Vagina (tissue), 2 donors: ENCODE data around the gene RCAN3. TPM values are rescaled to one million over a fixed set of nuclear protein-coding genes. Genes with fewer than 3 reads are reported as not detected.

ENCODE experiments used
- DNase-seq, 2 donors: peaks; one replicate each; pipeline ENCODE4 v3.0.0-alpha.2; 2017; ENCODE audit errors: extremely low spot score in 2 of 2
- H3K27ac ChIP-seq: fragments of 200-600 bp; sonication (generic); one replicate; pipeline ENCODE4 v1.5.1; 2019
- H3K27me3 ChIP-seq: fragments of 200-600 bp; sonication (generic); one replicate; pipeline ENCODE4 v1.5.1; 2019
- H3K36me3 ChIP-seq, 2 donors: fragments of 200-600 bp; sonication (generic); one replicate each; pipeline ENCODE4 v1.5.1; 2017 to 2019
- H3K4me1 ChIP-seq: fragments of 200-600 bp; sonication (generic); one replicate; pipeline ENCODE4 v1.5.1; 2019
- H3K4me3 ChIP-seq, 2 donors: fragments of 200-600 bp; sonication (generic); 1 replicate in 1 of 2; 2 replicates in 1 of 2; pipeline ENCODE4 v1.5.1; 2016 to 2019
- H3K9me3 ChIP-seq: fragments of 200-600 bp; sonication (generic); one replicate; pipeline ENCODE4 v1.5.1; 2019
- POLR2A ChIP-seq, 2 donors: fragments of 450-650 bp; IDR thresholded peaks; one replicate each; pipeline ENCODE4 v1.6.1; 2017; ENCODE audit warnings: antibody characterized with exemption in 2 of 2, mild to moderate bottlenecking in 2 of 2, moderate library complexity in 2 of 2
- POLR2AphosphoS5 ChIP-seq, 2 donors: sonication (generic); formaldehyde crosslinking; IDR thresholded peaks; one replicate each; pipeline ENCODE4 v1.9.0; 2017; ENCODE audit warnings: antibody characterized with exemption in 2 of 2, mild to moderate bottlenecking in 2 of 2, low read depth in 1 of 2; ENCODE audit not compliant: insufficient read depth in 1 of 2
- intact Hi-C: fragments of 100-400 bp; cut with DNase I; formaldehyde crosslinking; loops from one replicate; pipeline ENCODE4 v1.15.1; 2023
- total RNA-seq: library from RNA; depleted of rRNA; stranded (reverse); fragments of >200 nt; gene quantifications from one replicate; pipeline ENCODE4 v1.2.3, GENCODE V29; 2016
- TF ChIP-seq, protein P1 (sequence below), 3 experiments: fragments of 450-650 bp in 2 of 3; fragments of 200-600 bp in 1 of 3; sonication (generic) in 1 of 3; IDR thresholded peaks; one replicate each; pipeline ENCODE4 v1.5.1; 2017 to 2019; ENCODE audit warnings: antibody characterized with exemption in 3 of 3, mild to moderate bottlenecking in 2 of 3, moderate library complexity in 2 of 3

The RCAN3 gene
- total RNA-seq, 1 donor from 2014 or later = 11.3 TPM

DNA sequence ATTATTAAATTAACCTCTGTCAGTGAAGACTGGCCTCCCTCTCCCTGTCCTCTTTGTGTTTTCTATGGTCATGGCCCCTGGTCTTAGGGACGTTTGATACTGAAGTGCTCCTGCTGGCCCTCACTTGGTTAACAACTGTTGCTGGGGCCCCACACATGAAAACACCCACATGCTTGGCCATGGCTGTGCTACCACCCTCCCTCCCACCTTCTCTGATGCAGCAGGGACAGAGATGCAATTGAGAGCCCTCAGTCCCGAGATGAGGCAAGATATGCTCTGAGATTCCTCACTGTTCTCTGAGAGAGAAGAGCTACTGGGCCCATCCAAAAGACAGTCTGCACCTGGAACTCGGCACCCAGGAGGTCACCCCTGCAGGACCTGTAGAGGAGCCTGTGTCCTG lies 86.6 kb downstream of the RCAN3 start:
- intact Hi-C loops = no loop called here
- Histone ChIP-seq H3K27me3 (no peaks in the 10 kb centered on the region), H3K27ac (no peak overlapping the region), H3K36me3 (no peaks in the 10 kb centered on the region), H3K4me3 (no peak overlapping the region), H3K4me1 (no peaks in the 10 kb centered on the region), H3K9me3 (no peaks in the 10 kb centered on the region)
- no peak for DNase-seq
- TF ChIP-seq, protein P1, sequence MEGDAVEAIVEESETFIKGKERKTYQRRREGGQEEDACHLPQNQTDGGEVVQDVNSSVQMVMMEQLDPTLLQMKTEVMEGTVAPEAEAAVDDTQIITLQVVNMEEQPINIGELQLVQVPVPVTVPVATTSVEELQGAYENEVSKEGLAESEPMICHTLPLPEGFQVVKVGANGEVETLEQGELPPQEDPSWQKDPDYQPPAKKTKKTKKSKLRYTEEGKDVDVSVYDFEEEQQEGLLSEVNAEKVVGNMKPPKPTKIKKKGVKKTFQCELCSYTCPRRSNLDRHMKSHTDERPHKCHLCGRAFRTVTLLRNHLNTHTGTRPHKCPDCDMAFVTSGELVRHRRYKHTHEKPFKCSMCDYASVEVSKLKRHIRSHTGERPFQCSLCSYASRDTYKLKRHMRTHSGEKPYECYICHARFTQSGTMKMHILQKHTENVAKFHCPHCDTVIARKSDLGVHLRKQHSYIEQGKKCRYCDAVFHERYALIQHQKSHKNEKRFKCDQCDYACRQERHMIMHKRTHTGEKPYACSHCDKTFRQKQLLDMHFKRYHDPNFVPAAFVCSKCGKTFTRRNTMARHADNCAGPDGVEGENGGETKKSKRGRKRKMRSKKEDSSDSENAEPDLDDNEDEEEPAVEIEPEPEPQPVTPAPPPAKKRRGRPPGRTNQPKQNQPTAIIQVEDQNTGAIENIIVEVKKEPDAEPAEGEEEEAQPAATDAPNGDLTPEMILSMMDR (IDR thresholded peaks at IDR 0.05) = no peak
- TF ChIP-seq POLR2A (IDR thresholded peaks at IDR 0.05) (no peak), POLR2AphosphoS5 (IDR thresholded peaks at IDR 0.05; ENCODE audit: insufficient read depth in 1 of 2, low read depth in 1 of 2) (no peak)

Other genes with a start within 250 kb of the RCAN3 start
- gene GRHL3, start 183.5 kb upstream of the RCAN3 start, total RNA-seq = 58.7 TPM
- 4.2 TPM for gene STPG1, start 89.1 kb upstream of the RCAN3 start, total RNA-seq
- 21.1 TPM for gene NIPAL3, start 87.0 kb upstream of the RCAN3 start, total RNA-seq
- gene NCMAP, start 53.3 kb downstream of the RCAN3 start, total RNA-seq = 0.25 TPM
- gene SRRM1, start 140.5 kb downstream of the RCAN3 start, total RNA-seq = 93.1 TPM
- 164 TPM for gene CLIC4, start 242.6 kb downstream of the RCAN3 start, total RNA-seq